Mesendoderm (in vitro differentiated cells): ENCODE measurements around the gene DNM3.

Experiments
- DNase-seq: peaks from one replicate; pipeline ENCODE4 v3.0.0; 2013
- H2AK5ac ChIP-seq: 2 replicates; pipeline ENCODE4 v1.6.1; 2013; ENCODE audit warnings: low read length, inconsistent platforms
- H2BK120ac ChIP-seq: 2 replicates; pipeline ENCODE4 v1.6.1; 2013; ENCODE audit warnings: low read depth, mild to moderate bottlenecking, low read length, moderate library complexity, mixed read lengths
- H2BK15ac ChIP-seq: replicated peaks from 2 replicates; pipeline ENCODE4 v1.6.1; 2013; ENCODE audit warnings: low read depth, mild to moderate bottlenecking, moderate library complexity
- H2BK5ac ChIP-seq: 2 replicates; pipeline ENCODE4 v1.6.1; 2013; ENCODE audit warnings: low read length, inconsistent platforms
- H3K18ac ChIP-seq: 2 replicates; pipeline ENCODE4 v1.6.1; 2013; ENCODE audit warnings: mild to moderate bottlenecking, low read length, mixed read lengths
- H3K23ac ChIP-seq: one replicate; pipeline ENCODE4 v1.6.1; 2013; ENCODE audit warnings: low read length
- H3K27ac ChIP-seq: 2 replicates; pipeline ENCODE4 v1.5.1; 2013; ENCODE audit warnings: low read depth, mild to moderate bottlenecking, inconsistent platforms, low read length, moderate library complexity
- H3K27me3 ChIP-seq: 2 replicates; pipeline ENCODE4 v1.6.1; 2013; ENCODE audit warnings: low read length, control low read depth, mild to moderate bottlenecking, inconsistent platforms; ENCODE audit not compliant: insufficient read depth, poor library complexity
- H3K36me3 ChIP-seq: 2 replicates; pipeline ENCODE4 v1.6.1; 2013; ENCODE audit warnings: low read length, inconsistent platforms; ENCODE audit not compliant: control insufficient read depth, insufficient read depth
- H3K4ac ChIP-seq: one replicate; pipeline ENCODE4 v1.6.1; 2013; ENCODE audit warnings: low read depth, mild to moderate bottlenecking, low read length, moderate library complexity
- H3K4me1 ChIP-seq: 2 replicates; pipeline ENCODE4 v1.6.1; 2013; ENCODE audit warnings: low read depth, low read length, inconsistent platforms; ENCODE audit not compliant: control insufficient read depth
- H3K4me2 ChIP-seq: 2 replicates; pipeline ENCODE4 v1.6.1; 2013; ENCODE audit warnings: low read length
- H3K4me3 ChIP-seq: 2 replicates; pipeline ENCODE4 v1.5.1; 2013; ENCODE audit warnings: mild to moderate bottlenecking, low read length
- H3K56ac ChIP-seq: one replicate; pipeline ENCODE4 v1.6.1; 2013; ENCODE audit warnings: low read length
- H3K79me1 ChIP-seq: 2 replicates; pipeline ENCODE4 v1.6.1; 2013; ENCODE audit warnings: low read length, inconsistent platforms
- H3K79me2 ChIP-seq: 2 replicates; pipeline ENCODE4 v1.6.1; 2013; ENCODE audit warnings: mild to moderate bottlenecking, low read length; ENCODE audit not compliant: control insufficient read depth, insufficient read depth
- H3K9ac ChIP-seq: 2 replicates; pipeline ENCODE4 v1.6.1; 2013; ENCODE audit warnings: low read length, inconsistent platforms
- H4K5ac ChIP-seq: one replicate; pipeline ENCODE4 v1.6.1; 2013; ENCODE audit warnings: low read length
- H4K8ac ChIP-seq: one replicate; pipeline ENCODE4 v1.6.1; 2013; ENCODE audit warnings: low read depth, mild to moderate bottlenecking, control low read depth, low read length, moderate library complexity
- WGBS: extraction: QIAGEN DNeasy Blood & Tissue Kit; methylation state at CpG from one replicate; pipeline ENCODE4 v1.1.7; 2013; ENCODE audit warnings: low lambda C conversion rate, missing lambda C conversion rate; ENCODE audit not compliant: insufficient coverage; ENCODE audit errors: extremely low coverage; 5-methylcytosine and 5-hydroxymethylcytosine counted together

The DNM3 gene

DNA sequence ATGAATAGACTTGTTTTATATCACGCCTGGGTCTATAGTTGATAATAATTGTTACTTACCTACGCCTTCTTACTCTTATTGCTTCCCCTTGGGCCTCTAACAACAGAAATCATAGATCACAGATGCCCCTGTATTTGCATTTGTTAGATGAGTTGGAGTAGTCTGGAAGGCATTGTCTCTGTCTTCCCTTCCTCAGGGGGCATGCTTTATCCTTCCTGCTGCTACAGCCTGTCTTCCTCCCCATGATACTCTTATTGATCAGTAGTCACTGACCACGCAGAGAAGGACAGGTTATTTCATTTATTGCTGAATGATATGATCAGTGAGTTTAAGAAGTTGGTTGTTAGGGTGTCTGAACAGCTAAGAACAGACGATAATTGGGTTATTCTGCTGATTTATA, 98.4 kb downstream of the DNM3 start:
- Histone ChIP-seq H3K9ac (no peak overlapping the region), H3K27me3 (no peaks in the 10 kb centered on the region), H2BK5ac (no peak overlapping the region), H3K27ac (no peak overlapping the region), H2BK120ac (no peak overlapping the region), H3K4ac (no peak overlapping the region), H3K4me1 (no peaks in the 10 kb centered on the region), H3K36me3 (no peaks in the 10 kb centered on the region), H2BK15ac (no peak overlapping the region), H3K79me2 (no peaks in the 10 kb centered on the region), H3K56ac (no peak overlapping the region), H3K23ac (no peak overlapping the region), H2AK5ac (no peak overlapping the region), H4K8ac (no peak overlapping the region), H3K4me2 (no peak overlapping the region), H3K4me3 (no peak overlapping the region), H3K79me1 (no peaks in the 10 kb centered on the region), H4K5ac (no peak overlapping the region), H3K18ac (no peak overlapping the region)
- no peak for DNase-seq
- no CpG with 5 or more reads among the region's 4 CpGs for WGBS

DNA sequence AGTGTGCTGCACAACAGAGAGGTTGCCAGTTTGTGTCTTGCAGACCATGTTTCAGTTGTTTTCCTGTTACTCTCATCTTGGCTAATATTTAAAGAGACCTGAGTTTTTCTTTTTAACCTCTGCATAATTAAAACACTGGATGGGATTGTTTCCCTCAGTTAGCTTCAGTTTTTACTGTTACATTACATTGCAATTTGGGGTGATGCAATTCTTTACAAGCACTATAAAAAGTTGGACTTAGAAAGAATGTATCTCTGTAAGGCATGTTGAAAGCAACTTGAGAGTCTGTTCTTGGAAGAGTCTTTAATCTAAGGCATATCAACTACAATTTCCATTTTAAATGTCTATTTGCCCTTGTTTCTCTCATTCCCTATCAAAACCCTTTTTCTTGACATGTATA, 99.1 kb downstream of the DNM3 start:
- no peak overlapping the region for H2AK5ac ChIP-seq
- no peak overlapping the region for H2BK15ac ChIP-seq
- H4K5ac ChIP-seq: no peak overlapping the region
- H3K27ac ChIP-seq: no peak overlapping the region
- DNase-seq: no peak
- no peaks in the 10 kb centered on the region for H3K27me3 ChIP-seq
- H3K4me2 ChIP-seq: no peak overlapping the region
- no peaks in the 10 kb centered on the region for H3K36me3 ChIP-seq
- no peaks in the 10 kb centered on the region for H3K79me1 ChIP-seq
- H3K9ac ChIP-seq: no peak overlapping the region
- H3K4me3 ChIP-seq: no peak overlapping the region
- no peaks in the 10 kb centered on the region for H3K79me2 ChIP-seq
- no peak overlapping the region for H4K8ac ChIP-seq
- H3K4ac ChIP-seq: no peak overlapping the region
- H3K18ac ChIP-seq: no peak overlapping the region
- no peaks in the 10 kb centered on the region for H3K4me1 ChIP-seq
- H3K56ac ChIP-seq: no peak overlapping the region
- no peak overlapping the region for H3K23ac ChIP-seq
- no peak overlapping the region for H2BK5ac ChIP-seq
- no peak overlapping the region for H2BK120ac ChIP-seq

- no peak overlapping the region for H3K56ac ChIP-seq
- no peak overlapping the region for H3K9ac ChIP-seq
- no peak overlapping the region for H3K18ac ChIP-seq
- no peaks in the 10 kb centered on the region for H3K79me1 ChIP-seq
- no peak overlapping the region for H4K5ac ChIP-seq
- no peak overlapping the region for H3K4me2 ChIP-seq
- no peaks in the 10 kb centered on the region for H3K79me2 ChIP-seq
- H2BK15ac ChIP-seq: no peak overlapping the region
- no peak for DNase-seq
- H3K4ac ChIP-seq: no peak overlapping the region
- no peak overlapping the region for H3K23ac ChIP-seq
- H3K4me1 ChIP-seq: no peaks in the 10 kb centered on the region
- H3K4me3 ChIP-seq: no peak overlapping the region
- H3K36me3 ChIP-seq: no peaks in the 10 kb centered on the region
- H2BK5ac ChIP-seq: no peak overlapping the region
- no peak overlapping the region for H3K27ac ChIP-seq
- no CpG with 5 or more reads among the region's 1 CpG for WGBS
- no peak overlapping the region for H4K8ac ChIP-seq
- no peaks in the 10 kb centered on the region for H3K27me3 ChIP-seq
- no peak overlapping the region for H2BK120ac ChIP-seq
- H2AK5ac ChIP-seq: no peak overlapping the region
Observed at GRCh38 chr1:171941920-171942319, 100.6 kb downstream of the DNM3 start.

DNA sequence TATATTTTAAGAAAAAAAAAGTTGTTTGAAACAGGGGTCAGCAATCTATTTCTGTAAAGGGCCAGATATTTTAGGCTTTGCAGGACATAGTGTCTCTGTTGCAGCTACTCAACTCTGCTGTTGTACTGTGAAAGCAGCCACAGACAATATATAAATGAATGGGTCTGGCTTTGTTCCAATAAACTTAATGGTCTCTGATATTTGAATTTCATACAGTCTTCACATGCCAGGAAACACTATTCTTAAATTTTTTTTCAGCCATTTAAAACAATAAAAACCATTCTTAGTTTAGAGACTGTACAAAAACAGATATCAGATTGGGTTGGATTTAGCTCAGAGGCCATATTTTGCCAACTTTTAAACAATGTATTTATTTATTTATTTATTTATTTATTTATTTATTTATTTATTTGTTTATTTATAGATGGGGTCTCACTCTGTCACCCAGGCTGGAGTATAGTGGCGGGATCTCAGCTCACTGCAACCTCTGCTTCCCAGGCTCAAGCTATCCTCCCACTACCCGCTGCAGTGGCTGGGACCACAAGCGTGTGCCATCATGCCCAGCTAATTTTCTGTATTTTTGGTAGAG, 102.8 kb downstream of the DNM3 start:
- no peak overlapping the region for H3K4me2 ChIP-seq
- no peaks in the 10 kb centered on the region for H3K79me2 ChIP-seq
- no peak overlapping the region for H3K9ac ChIP-seq
- H2BK5ac ChIP-seq: no peak overlapping the region
- no peak overlapping the region for H3K4ac ChIP-seq
- no peak overlapping the region for H3K4me3 ChIP-seq
- no peak overlapping the region for H4K5ac ChIP-seq
- no peaks in the 10 kb centered on the region for H3K36me3 ChIP-seq
- no peak overlapping the region for H2BK15ac ChIP-seq
- no peak for DNase-seq
- H4K8ac ChIP-seq: no peak overlapping the region
- no peak overlapping the region for H3K56ac ChIP-seq
- no peak overlapping the region for H3K18ac ChIP-seq
- H3K23ac ChIP-seq: no peak overlapping the region
- H3K27ac ChIP-seq: no peak overlapping the region
- WGBS: no CpG with 5 or more reads among the region's 3 CpGs
- no peaks in the 10 kb centered on the region for H3K4me1 ChIP-seq
- no peaks in the 10 kb centered on the region for H3K79me1 ChIP-seq
- H2BK120ac ChIP-seq: no peak overlapping the region
- H3K27me3 ChIP-seq: no peaks in the 10 kb centered on the region
- no peak overlapping the region for H2AK5ac ChIP-seq

DNA sequence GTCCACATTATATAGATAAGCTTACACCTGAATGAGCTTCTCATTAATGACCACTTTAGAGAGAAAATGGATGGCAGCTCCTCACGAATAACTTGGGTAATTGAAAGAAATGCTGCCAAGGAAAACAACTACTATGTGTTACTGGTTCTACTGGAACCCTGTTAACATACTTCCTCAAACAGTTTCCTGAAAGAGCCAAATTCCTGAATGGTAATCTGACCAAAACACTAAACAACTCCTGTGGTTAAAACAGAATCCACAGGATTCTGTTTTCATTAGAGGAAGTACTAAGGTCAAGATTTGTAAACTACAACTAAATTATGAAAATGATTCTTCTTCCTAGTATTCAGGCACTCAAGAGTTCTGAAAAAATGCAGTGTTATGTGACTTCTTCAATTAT, 107.2 kb downstream of the DNM3 start:
- no peak overlapping the region for H2BK15ac ChIP-seq
- H4K5ac ChIP-seq: no peak overlapping the region
- no peak overlapping the region for H3K4me3 ChIP-seq
- no peaks in the 10 kb centered on the region for H3K36me3 ChIP-seq
- WGBS: no CpG with 5 or more reads among the region's 1 CpG
- H3K27ac ChIP-seq: no peak overlapping the region
- no peak overlapping the region for H3K56ac ChIP-seq
- H2AK5ac ChIP-seq: no peak overlapping the region
- no peak overlapping the region for H3K18ac ChIP-seq
- no peak overlapping the region for H2BK5ac ChIP-seq
- no peak overlapping the region for H3K4ac ChIP-seq
- no peak overlapping the region for H3K23ac ChIP-seq
- no peaks in the 10 kb centered on the region for H3K4me1 ChIP-seq
- no peak overlapping the region for H3K9ac ChIP-seq
- H3K4me2 ChIP-seq: no peak overlapping the region
- H2BK120ac ChIP-seq: no peak overlapping the region
- peak; percentile 43 for DNase-seq
- H3K27me3 ChIP-seq: no peaks in the 10 kb centered on the region
- H3K79me2 ChIP-seq: no peaks in the 10 kb centered on the region
- H3K79me1 ChIP-seq: no peaks in the 10 kb centered on the region
- no peak overlapping the region for H4K8ac ChIP-seq

DNA sequence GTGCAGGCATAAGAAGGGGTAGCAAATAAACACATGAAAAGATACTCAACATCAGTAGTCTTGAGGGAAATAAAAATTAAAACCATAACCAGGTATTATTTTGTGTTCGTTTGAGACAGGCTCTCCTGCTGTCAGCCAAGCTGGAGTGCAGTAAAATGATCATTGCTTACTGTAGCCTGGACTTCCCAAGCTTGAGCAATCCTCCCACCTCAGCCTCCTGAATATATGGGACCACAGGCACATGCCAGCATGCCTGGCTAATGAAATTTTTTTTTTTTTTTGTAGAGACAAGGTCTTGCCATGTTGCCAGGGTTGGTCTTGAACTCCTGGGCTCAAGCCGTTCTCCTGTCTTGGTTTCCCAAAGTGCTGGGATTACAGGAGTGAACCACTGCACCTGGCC, 108.0 kb downstream of the DNM3 start:
- Histone ChIP-seq H3K79me2 (no peaks in the 10 kb centered on the region), H3K23ac (no peak overlapping the region), H3K4ac (no peak overlapping the region), H3K4me1 (no peaks in the 10 kb centered on the region), H4K5ac (no peak overlapping the region), H3K56ac (no peak overlapping the region), H2AK5ac (no peak overlapping the region), H3K18ac (no peak overlapping the region), H3K27ac (no peak overlapping the region), H4K8ac (no peak overlapping the region), H3K4me3 (no peak overlapping the region), H2BK15ac (no peak overlapping the region), H3K4me2 (no peak overlapping the region), H3K27me3 (no peaks in the 10 kb centered on the region), H2BK5ac (no peak overlapping the region), H3K36me3 (no peaks in the 10 kb centered on the region), H2BK120ac (no peak overlapping the region), H3K79me1 (no peaks in the 10 kb centered on the region), H3K9ac (no peak overlapping the region)
- no CpG with 5 or more reads among the region's 2 CpGs for WGBS
- no peak for DNase-seq
